Testis (tissue), 3 donors: ENCODE measurements around the gene CCL2. TPM values are rescaled to one million over a fixed set of nuclear protein-coding genes. Genes with fewer than 3 reads are reported as not detected.

Experiments
- DNase-seq: peaks from one replicate; pipeline ENCODE4 v3.0.0-alpha.2; 2019
- H3K27ac ChIP-seq, 2 donors: fragments of 200-600 bp; sonication (generic); one replicate each; pipeline ENCODE4 v1.5.1; 2019
- H3K27me3 ChIP-seq: fragments of 200-600 bp; sonication (generic); one replicate; pipeline ENCODE4 v1.5.1; 2019
- H3K36me3 ChIP-seq: fragments of 200-600 bp; sonication (generic); one replicate; pipeline ENCODE4 v1.5.1; 2017; ENCODE audit warnings: low read depth; ENCODE audit errors: missing control alignments
- H3K4me1 ChIP-seq: fragments of 200-600 bp; sonication (generic); one replicate; pipeline ENCODE4 v1.5.1; 2019
- H3K4me3 ChIP-seq, 2 donors: fragments of 200-600 bp; sonication (generic); one replicate each; pipeline ENCODE4 v1.5.1; 2017 to 2019
- H3K9me3 ChIP-seq: fragments of 200-600 bp; sonication (generic); one replicate; pipeline ENCODE4 v1.5.1; 2017
- CTCF ChIP-seq, 3 experiments: fragments of 450-650 bp in 2 of 3; fragments of 200-600 bp in 1 of 3; sonication (generic) in 1 of 3; IDR thresholded peaks; one replicate each; pipeline ENCODE4 v1.5.1; 2016 to 2019; ENCODE audit warnings: antibody characterized with exemption in 3 of 3, mild to moderate bottlenecking in 2 of 3, moderate library complexity in 1 of 3
- POLR2A ChIP-seq: fragments of 450-650 bp; IDR thresholded peaks from one replicate; pipeline ENCODE4 v1.6.1; 2017; ENCODE audit warnings: antibody characterized with exemption, mild to moderate bottlenecking, moderate library complexity
- WGBS, 2 donors: methylation state at CpG; one replicate each; pipeline ENCODE4 v1.1.5; 2018; 5-methylcytosine and 5-hydroxymethylcytosine counted together
- intact Hi-C: fragments of 100-400 bp; cut with DNase I; formaldehyde crosslinking; loops from one replicate; pipeline ENCODE4 v1.15.1; 2023; ENCODE audit warnings: low total_unique reads
- polyA plus RNA-seq: library from polyadenylated mRNA; stranded (reverse); fragments of 350-450 nt; fragmentation: Illumina TruSeq; extraction: RNeasy Lipid Tissue Mini Kit (QIAGEN cat#74804); gene quantifications from one replicate; pipeline ENCODE4 v1.2.3, GENCODE V29; 2014; ENCODE audit warnings: low read depth, low replicate concordance; ENCODE audit not compliant: insufficient read depth
- total RNA-seq, 2 donors: library from RNA; depleted of rRNA; stranded (reverse); fragments of >200 nt; gene quantifications; one replicate each; pipeline ENCODE4 v1.2.3, GENCODE V29; 2016

Gene CCL2
- total and polyA plus RNA-seq, 3 donors from 2014 or later, result 1.0 to 35.8 (median 4.4) TPM

- Histone ChIP-seq H3K4me3 (no peak overlapping the region), H3K36me3 (no peaks in the 10 kb centered on the region), H3K4me1 (no peaks in the 10 kb centered on the region), H3K27ac (no peak overlapping the region), H3K27me3 (no peaks in the 10 kb centered on the region), H3K9me3 (no peaks in the 10 kb centered on the region)
- TF ChIP-seq CTCF (IDR thresholded peaks at IDR 0.05), result no peak
- TF ChIP-seq POLR2A, result no peak
- intact Hi-C loops, result no loop called here
- WGBS, 2 donors, result 88 to 94% methylated on average over 3 of the region's 3 CpGs
- DNase-seq, result no peak
Observed at GRCh38 chr17:34299956-34300577, 45.0 kb downstream of the CCL2 start.

- Histone ChIP-seq H3K27ac (no peak overlapping the region), H3K4me3 (no peak overlapping the region), H3K27me3 (no peaks in the 10 kb centered on the region), H3K36me3 (no peaks in the 10 kb centered on the region), H3K4me1 (no peaks in the 10 kb centered on the region), H3K9me3 (no peaks in the 10 kb centered on the region)
- DNase-seq, result no peak
- intact Hi-C loops, result no loop called here
- 38 to 52% methylated on average over 3 of the region's 3 CpGs for WGBS, 2 donors
- TF ChIP-seq CTCF (IDR thresholded peaks at IDR 0.05), result no peak
- TF ChIP-seq POLR2A, result no peak
Observed at GRCh38 chr17:34300652-34301370, 45.7 kb downstream of the CCL2 start.

- Histone ChIP-seq H3K4me1 (no peaks in the 10 kb centered on the region), H3K4me3 (no peak overlapping the region), H3K36me3 (no peaks in the 10 kb centered on the region), H3K27me3 (no peaks in the 10 kb centered on the region), H3K9me3 (no peaks in the 10 kb centered on the region), H3K27ac (no peak overlapping the region)
- TF ChIP-seq CTCF (IDR thresholded peaks at IDR 0.05), result no peak
- no peak for TF ChIP-seq POLR2A
- intact Hi-C loops, result no loop called here
- 65 to 86% methylated on average over 2 of the region's 2 CpGs for WGBS, 2 donors
- DNase-seq, result no peak
Observed at GRCh38 chr17:34301986-34302385, 46.9 kb downstream of the CCL2 start.

GRCh38 chr17:34302636-34303035, 47.6 kb downstream of the CCL2 start:
- WGBS, 2 donors, result 80 to 92% methylated on average over 1 of the region's 1 CpG
- Histone ChIP-seq H3K27ac (no peak overlapping the region), H3K9me3 (no peaks in the 10 kb centered on the region), H3K4me3 (no peak overlapping the region), H3K27me3 (no peaks in the 10 kb centered on the region), H3K4me1 (no peaks in the 10 kb centered on the region), H3K36me3 (no peaks in the 10 kb centered on the region)
- no peak for DNase-seq
- TF ChIP-seq CTCF (IDR thresholded peaks at IDR 0.05) (no peak), POLR2A (no peak)
- intact Hi-C loops, result no loop called here

- H3K4me3 ChIP-seq, result no peak overlapping the region
- H3K27ac ChIP-seq, result no peak overlapping the region
- no peaks in the 10 kb centered on the region for H3K9me3 ChIP-seq
- no peaks in the 10 kb centered on the region for H3K36me3 ChIP-seq
- no peaks in the 10 kb centered on the region for H3K27me3 ChIP-seq
- DNase-seq, result no peak
- TF ChIP-seq CTCF (IDR thresholded peaks at IDR 0.05) (no peak), POLR2A (no peak)
- WGBS, 2 donors, result 88 to 94% methylated on average over 2 of the region's 2 CpGs
- intact Hi-C loops, result no loop called here
- H3K4me1 ChIP-seq, result no peaks in the 10 kb centered on the region
Observed at GRCh38 chr17:34303606-34304005, 48.5 kb downstream of the CCL2 start.
